BE2C (cell line): ENCODE measurements around the gene GALNT17.
"Not testable (repeated sequence)": the region's sequence is repeated elsewhere in the genome, so short reads cannot be mapped to it uniquely, and the experiment has no call there.

Experiments used
- DNase-seq: peaks from one replicate; pipeline ENCODE4 v3.0.0-alpha.2; 2020
- H3K27me3 ChIP-seq: fragments of 250-450 bp; sonication (Bioruptor Pico); 2 replicates; pipeline ENCODE4 v1.5.1; 2020; ENCODE audit warnings: mild to moderate bottlenecking
- H3K36me3 ChIP-seq: fragments of 250-450 bp; sonication (Bioruptor Pico); 2 replicates; pipeline ENCODE4 v1.5.1; 2020; ENCODE audit warnings: mild to moderate bottlenecking
- H3K4me1 ChIP-seq: fragments of 250-450 bp; sonication (Bioruptor Pico); 2 replicates; pipeline ENCODE4 v1.5.1; 2020
- H3K4me3 ChIP-seq: 2 replicates; pipeline ENCODE4 v1.5.1; 2011; ENCODE audit warnings: low read depth, low read length
- H3K9me3 ChIP-seq: fragments of 250-450 bp; sonication (Bioruptor Pico); 2 replicates; pipeline ENCODE4 v1.5.1; 2020
- TF ChIP-seq, protein P1 (sequence below): IDR thresholded peaks from 2 replicates; pipeline ENCODE4 v1.5.1; 2012; ENCODE audit warnings: mild to moderate bottlenecking, low read depth, low read length

Gene GALNT17

GRCh38 chr7:71626206-71626605, 494.3 kb downstream of the GALNT17 start:
- DNase-seq = no peak
- H3K27me3 ChIP-seq = no peaks in the 10 kb centered on the region
- TF ChIP-seq, protein P1, sequence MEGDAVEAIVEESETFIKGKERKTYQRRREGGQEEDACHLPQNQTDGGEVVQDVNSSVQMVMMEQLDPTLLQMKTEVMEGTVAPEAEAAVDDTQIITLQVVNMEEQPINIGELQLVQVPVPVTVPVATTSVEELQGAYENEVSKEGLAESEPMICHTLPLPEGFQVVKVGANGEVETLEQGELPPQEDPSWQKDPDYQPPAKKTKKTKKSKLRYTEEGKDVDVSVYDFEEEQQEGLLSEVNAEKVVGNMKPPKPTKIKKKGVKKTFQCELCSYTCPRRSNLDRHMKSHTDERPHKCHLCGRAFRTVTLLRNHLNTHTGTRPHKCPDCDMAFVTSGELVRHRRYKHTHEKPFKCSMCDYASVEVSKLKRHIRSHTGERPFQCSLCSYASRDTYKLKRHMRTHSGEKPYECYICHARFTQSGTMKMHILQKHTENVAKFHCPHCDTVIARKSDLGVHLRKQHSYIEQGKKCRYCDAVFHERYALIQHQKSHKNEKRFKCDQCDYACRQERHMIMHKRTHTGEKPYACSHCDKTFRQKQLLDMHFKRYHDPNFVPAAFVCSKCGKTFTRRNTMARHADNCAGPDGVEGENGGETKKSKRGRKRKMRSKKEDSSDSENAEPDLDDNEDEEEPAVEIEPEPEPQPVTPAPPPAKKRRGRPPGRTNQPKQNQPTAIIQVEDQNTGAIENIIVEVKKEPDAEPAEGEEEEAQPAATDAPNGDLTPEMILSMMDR = no peak
- no peaks in the 10 kb centered on the region for H3K36me3 ChIP-seq
- no peak overlapping the region for H3K4me3 ChIP-seq
- no peaks in the 10 kb centered on the region for H3K9me3 ChIP-seq
- H3K4me1 ChIP-seq = no peaks in the 10 kb centered on the region

DNA sequence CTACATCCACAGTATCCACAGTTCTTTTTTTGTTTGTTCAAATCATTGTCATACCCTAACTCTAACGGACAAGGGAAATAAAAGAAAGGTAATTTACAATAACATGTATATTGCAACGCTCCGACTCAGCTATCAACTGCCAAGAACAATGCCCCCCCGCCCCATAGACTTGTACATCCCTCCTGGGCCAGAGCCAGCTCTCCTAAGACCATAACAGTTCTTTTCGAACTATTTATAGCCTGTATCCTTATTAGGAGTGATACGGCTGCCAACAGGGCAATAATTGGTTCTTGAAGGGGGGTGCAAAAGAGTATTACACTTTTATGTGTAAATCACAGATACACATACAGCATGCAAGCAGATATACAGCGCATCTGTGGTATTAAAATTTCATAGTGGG, 495.7 kb downstream of the GALNT17 start:
- H3K27me3 ChIP-seq = no peaks in the 10 kb centered on the region
- no peaks in the 10 kb centered on the region for H3K4me1 ChIP-seq
- H3K4me3 ChIP-seq = no peak overlapping the region
- TF ChIP-seq, protein P1 = no peak
- no peaks in the 10 kb centered on the region for H3K9me3 ChIP-seq
- DNase-seq = no peak
- no peaks in the 10 kb centered on the region for H3K36me3 ChIP-seq

DNA sequence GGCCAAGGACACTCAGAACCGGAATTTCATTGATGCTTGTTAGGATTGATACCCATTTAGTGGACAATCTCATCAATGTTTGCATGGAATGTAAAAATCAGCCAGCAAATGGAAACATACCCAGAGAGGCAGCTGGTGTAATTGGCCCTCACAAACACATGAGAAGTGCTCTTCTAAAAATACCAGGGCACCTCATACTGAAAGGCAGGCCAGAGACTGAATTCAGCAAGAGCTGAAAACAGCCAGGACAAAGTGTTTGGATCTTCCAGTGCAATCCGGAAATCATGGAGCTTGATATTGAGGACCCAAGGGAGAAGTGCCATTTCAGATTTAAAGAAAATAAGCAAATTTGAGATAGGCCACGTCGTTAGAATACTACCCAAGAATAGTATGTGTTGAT, 498.6 kb downstream of the GALNT17 start:
- Histone ChIP-seq H3K27me3 (no peaks in the 10 kb centered on the region), H3K4me1 (no peaks in the 10 kb centered on the region), H3K36me3 (no peaks in the 10 kb centered on the region), H3K9me3 (no peaks in the 10 kb centered on the region), H3K4me3 (no peak overlapping the region)
- TF ChIP-seq, protein P1 = no peak
- no peak for DNase-seq

DNA sequence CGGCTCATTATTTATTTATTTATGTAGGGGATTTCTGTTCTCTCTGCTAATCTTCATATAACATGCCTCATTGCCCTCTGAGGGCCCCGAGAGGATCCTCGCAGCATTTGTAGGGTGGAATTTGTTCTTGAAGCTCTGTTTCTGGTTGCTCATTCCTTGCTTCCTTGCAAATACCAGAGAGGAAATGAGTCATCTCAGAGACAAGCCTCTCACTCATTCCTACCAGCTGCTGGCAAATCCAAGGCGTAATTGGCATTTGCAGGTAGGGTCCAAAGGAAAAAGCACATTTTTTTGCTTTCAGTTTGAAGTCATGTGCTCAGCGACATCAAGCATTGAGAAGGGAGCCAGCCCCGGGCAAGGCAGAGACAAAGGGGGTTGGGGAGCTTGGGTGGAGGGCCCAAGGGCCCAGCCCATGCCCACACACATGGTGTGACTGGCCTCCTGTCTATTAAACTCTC, 501.6 kb downstream of the GALNT17 start:
- no peak overlapping the region for H3K4me3 ChIP-seq
- H3K36me3 ChIP-seq = no peaks in the 10 kb centered on the region
- H3K9me3 ChIP-seq = no peaks in the 10 kb centered on the region
- H3K27me3 ChIP-seq = no peaks in the 10 kb centered on the region
- no peak for DNase-seq
- TF ChIP-seq, protein P1 = no peak
- no peaks in the 10 kb centered on the region for H3K4me1 ChIP-seq

DNA sequence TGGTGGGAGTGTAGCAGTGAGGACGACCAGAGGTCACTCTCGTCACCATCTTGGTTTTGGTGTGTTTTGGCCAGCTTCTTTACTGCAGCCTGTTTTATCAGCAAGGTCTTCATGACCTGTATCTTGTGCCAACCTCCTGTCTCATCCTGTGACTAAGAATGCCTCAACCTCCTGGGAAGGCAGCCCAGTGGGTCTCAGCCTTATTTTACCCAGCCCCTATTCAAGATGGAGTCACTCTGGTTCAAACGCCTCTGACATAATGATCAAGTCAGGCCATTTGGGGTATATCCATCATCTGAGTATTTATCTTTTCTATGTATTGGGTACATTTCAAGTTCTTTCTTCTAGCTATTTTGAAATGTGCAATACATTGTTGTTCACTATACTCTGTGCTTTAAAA, 503.9 kb downstream of the GALNT17 start:
- not testable (repeated sequence) for DNase-seq

DNA sequence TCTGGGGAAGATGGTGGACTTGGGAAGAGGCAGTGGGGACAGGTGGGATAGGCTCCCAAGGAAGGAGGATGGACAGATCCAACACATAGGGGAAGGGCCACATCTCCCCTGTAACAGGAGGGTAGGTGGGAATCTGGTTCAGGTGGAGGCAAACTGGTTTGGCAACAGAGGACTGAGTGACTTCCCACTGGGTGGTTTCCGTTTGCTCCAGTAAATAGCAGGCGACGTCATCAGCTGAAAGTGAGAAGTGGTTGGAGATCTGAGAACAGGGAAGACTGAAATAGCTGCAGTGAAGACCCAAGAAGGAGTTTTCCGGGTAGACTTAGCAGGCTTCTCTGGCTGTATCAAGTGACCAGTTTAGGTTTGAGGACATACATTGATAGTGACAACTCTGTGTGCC, 504.4 kb downstream of the GALNT17 start:
- Histone ChIP-seq H3K27me3 (no peaks in the 10 kb centered on the region), H3K9me3 (no peaks in the 10 kb centered on the region), H3K36me3 (no peaks in the 10 kb centered on the region), H3K4me1 (no peaks in the 10 kb centered on the region), H3K4me3 (no peak overlapping the region)
- TF ChIP-seq, protein P1 = no peak
- DNase-seq = no peak

More for the DNA sequence above, 503.9 kb downstream of the GALNT17 start:
- not testable (repeated sequence) for H3K9me3 ChIP-seq, H3K4me3 ChIP-seq, H3K36me3 ChIP-seq, H3K27me3 ChIP-seq, H3K4me1 ChIP-seq

DNA sequence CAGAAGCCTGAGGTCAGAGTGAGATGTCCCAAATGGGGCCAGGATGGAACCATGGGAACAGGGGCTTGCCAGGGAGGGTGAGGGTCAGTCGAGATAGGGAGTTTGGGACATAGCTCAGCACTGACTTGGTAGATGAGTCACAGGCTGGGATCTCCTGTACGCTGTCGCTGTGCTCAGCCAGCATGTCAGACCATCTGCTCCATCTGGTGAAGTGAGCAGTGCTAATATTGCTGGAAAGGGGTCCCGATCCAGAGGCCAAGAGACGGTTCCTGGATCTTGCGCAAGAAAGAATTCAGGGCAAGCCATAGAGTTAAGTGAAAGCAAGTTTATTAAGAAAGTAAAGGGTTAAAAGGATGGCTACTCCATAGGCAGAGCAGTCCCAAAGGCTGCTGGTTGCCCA, 505.6 kb downstream of the GALNT17 start:
- no peaks in the 10 kb centered on the region for H3K27me3 ChIP-seq
- no peaks in the 10 kb centered on the region for H3K9me3 ChIP-seq
- no peaks in the 10 kb centered on the region for H3K4me1 ChIP-seq
- H3K36me3 ChIP-seq = no peaks in the 10 kb centered on the region
- TF ChIP-seq, protein P1 = no peak
- H3K4me3 ChIP-seq = no peak overlapping the region
- no peak for DNase-seq
